Calu3 (cell line): ENCODE data around the gene TRIM41. TPM values are rescaled to one million over a fixed set of nuclear protein-coding genes. Genes with fewer than 3 reads are reported as not detected.

ENCODE experiments used
- BruUV-seq: library from RNA; stranded (reverse); fragments of 400-500 nt; replicated peaks from 2 replicates; lab custom pipeline; 2021; lab: Mats Ljungman, UMichigan
- CTCF ChIA-PET: fragments of 300-600 bp; sonication (Branson Sonifier 250); formaldehyde crosslinking; loops from one replicate; lab custom pipeline; 2022; ENCODE audit warnings: antibody characterized with exemption; lab: Charles Lee
- DNase-seq: peaks from one replicate; pipeline ENCODE4 v3.0.0; 2022
- H3K27ac Mint-ChIP-seq: one replicate; pipeline ENCODE4 v1.8.0; 2022; ENCODE audit warnings: mixed read lengths; ENCODE audit not compliant: unreplicated experiment
- H3K27me3 Mint-ChIP-seq: one replicate; pipeline ENCODE4 v1.8.0; 2022; ENCODE audit warnings: mixed read lengths; ENCODE audit not compliant: unreplicated experiment
- H3K36me3 Mint-ChIP-seq: one replicate; pipeline ENCODE4 v1.8.0; 2022; ENCODE audit warnings: mild to moderate bottlenecking, moderate library complexity, mixed read lengths; ENCODE audit not compliant: insufficient read depth, unreplicated experiment
- H3K4me1 Mint-ChIP-seq: one replicate; pipeline ENCODE4 v1.8.0; 2022; ENCODE audit warnings: mild to moderate bottlenecking, low read depth, mixed read lengths; ENCODE audit not compliant: unreplicated experiment
- H3K4me3 Mint-ChIP-seq: one replicate; pipeline ENCODE4 v1.8.0; 2022; ENCODE audit warnings: mild to moderate bottlenecking, low read depth, moderate library complexity, mixed read lengths; ENCODE audit not compliant: unreplicated experiment
- H3K9me3 Mint-ChIP-seq: one replicate; pipeline ENCODE4 v1.8.0; 2022; ENCODE audit warnings: low read depth, mixed read lengths; ENCODE audit not compliant: unreplicated experiment
- CTCF ChIP-seq: fragments of 200-600 bp; IDR thresholded peaks from one replicate; pipeline ENCODE4 v1.8.0; 2022; ENCODE audit warnings: antibody characterized with exemption; ENCODE audit not compliant: unreplicated experiment
- intact Hi-C: fragments of 100-400 bp; cut with micrococcal nuclease; formaldehyde crosslinking; loops from one replicate; pipeline ENCODE4 v1.10.0; 2022; ENCODE audit not compliant: unreplicated experiment
- total RNA-seq: library from RNA; stranded (reverse); gene quantifications from 2 replicates; pipeline ENCODE4 v1.2.3, GENCODE V29; 2022

TRIM41 gene
- total RNA-seq, 1 experiment from 2014 or later = 33.5 TPM

GRCh38 chr5:181181650-181182565 is 41.2 kb upstream of the TRIM41 start:
- intact Hi-C loops = loop anchor here (5.0 kb wide), 1 partner anchor 80 kb away; the partner anchor contains the start of gene TRIM52
- no TSS peak for BruUV-seq
- Mint-ChIP-seq H3K4me1 (peaks cover 28% of the 10 kb centered on the region), H3K4me3 (no peak overlapping the region), H3K36me3 (peaks cover 26% of the 10 kb centered on the region), H3K27ac (no peak overlapping the region), H3K27me3 (peaks cover 17% of the 10 kb centered on the region), H3K9me3 (peaks cover 2% of the 10 kb centered on the region)
- peak; percentile 87 for TF ChIP-seq CTCF
- peak; percentile 84 for DNase-seq
- CTCF ChIA-PET = no interaction called here

- peaks cover 36% of the 10 kb centered on the region for H3K4me1 Mint-ChIP-seq
- no peak for TF ChIP-seq CTCF
- peak overlapping the region; percentile 21 for H3K27ac Mint-ChIP-seq
- no peak for DNase-seq
- intact Hi-C loops = loop anchor here (5.0 kb wide), 1 partner anchor 80 kb away; the partner anchor contains the start of gene TRIM52
- BruUV-seq = no TSS peak
- CTCF ChIA-PET = no interaction called here
- peaks cover 14% of the 10 kb centered on the region for H3K27me3 Mint-ChIP-seq
- peaks cover 2% of the 10 kb centered on the region for H3K9me3 Mint-ChIP-seq
- H3K4me3 Mint-ChIP-seq = peak overlapping the region; percentile 37
- peaks cover 34% of the 10 kb centered on the region for H3K36me3 Mint-ChIP-seq
Observed at GRCh38 chr5:181182651-181183050, 40.4 kb upstream of the TRIM41 start.

- H3K9me3 Mint-ChIP-seq = peaks cover 2% of the 10 kb centered on the region
- TF ChIP-seq CTCF = no peak
- CTCF ChIA-PET = interaction anchor here (0.6 to 1.7 kb wide), 7 partner anchors 17 to 77 kb away, joined by 3 to 15 read pairs (median 5); partner anchors contain the start of gene TRIM41
- H3K27me3 Mint-ChIP-seq = peaks cover 24% of the 10 kb centered on the region
- H3K4me1 Mint-ChIP-seq = peaks cover 49% of the 10 kb centered on the region
- BruUV-seq = no TSS peak
- no peak for DNase-seq
- peak overlapping the region; percentile 91 for H3K4me3 Mint-ChIP-seq
- intact Hi-C loops = loop anchor here (5.0 kb wide), 1 partner anchor 77 kb away; the partner anchor contains the start of gene TRIM52
- peak overlapping the region; percentile 84 for H3K27ac Mint-ChIP-seq
- H3K36me3 Mint-ChIP-seq = peaks cover 56% of the 10 kb centered on the region
Observed at GRCh38 chr5:181184845-181185216, 38.2 kb upstream of the TRIM41 start.

GRCh38 chr5:181185560-181185959 is 37.5 kb upstream of the TRIM41 start:
- no peak overlapping the region for H3K27ac Mint-ChIP-seq
- no peak for DNase-seq
- peaks cover 49% of the 10 kb centered on the region for H3K4me1 Mint-ChIP-seq
- peaks cover 2% of the 10 kb centered on the region for H3K9me3 Mint-ChIP-seq
- no peak for TF ChIP-seq CTCF
- peaks cover 17% of the 10 kb centered on the region for H3K27me3 Mint-ChIP-seq
- no peak overlapping the region for H3K4me3 Mint-ChIP-seq
- intact Hi-C loops = no loop called here
- no TSS peak for BruUV-seq
- CTCF ChIA-PET = interaction anchor here (1.4 to 1.7 kb wide), 2 partner anchors 22 to 36 kb away, joined by 6 to 15 read pairs; no protein-coding TSS in a partner anchor
- H3K36me3 Mint-ChIP-seq = peaks cover 63% of the 10 kb centered on the region
